H7 (cell line): Measurements from ENCODE around the gene TSPAN9. TPM values are rescaled to one million over a fixed set of nuclear protein-coding genes. Genes with fewer than 3 reads are reported as not detected.

Experiments used
- DNase-seq: peaks from one replicate; pipeline ENCODE4 v3.0.0; 2012
- H3K27me3 ChIP-seq: 2 replicates; pipeline ENCODE4 v1.6.0; 2011; ENCODE audit warnings: mild to moderate bottlenecking, low read length; ENCODE audit not compliant: control insufficient read depth, insufficient read depth
- H3K36me3 ChIP-seq: replicated peaks from 2 replicates; pipeline ENCODE4 v1.5.1; 2011; ENCODE audit warnings: low read length; ENCODE audit not compliant: control insufficient read depth, insufficient read depth
- H3K4me3 ChIP-seq: 2 replicates; pipeline ENCODE4 v1.5.1; 2011; ENCODE audit warnings: low read depth, mild to moderate bottlenecking, control low read depth, low read length, moderate library complexity; ENCODE audit not compliant: insufficient read depth
- total RNA-seq: library from RNA; depleted of rRNA; stranded (reverse); fragments of >200 nt; shearing (Covaris generic); gene quantifications from 2 replicates; pipeline ENCODE4 v1.2.3, GENCODE V29; 2014

TSPAN9 gene
- total RNA-seq, 1 experiment from 2014 or later = 22.4 TPM

DNA sequence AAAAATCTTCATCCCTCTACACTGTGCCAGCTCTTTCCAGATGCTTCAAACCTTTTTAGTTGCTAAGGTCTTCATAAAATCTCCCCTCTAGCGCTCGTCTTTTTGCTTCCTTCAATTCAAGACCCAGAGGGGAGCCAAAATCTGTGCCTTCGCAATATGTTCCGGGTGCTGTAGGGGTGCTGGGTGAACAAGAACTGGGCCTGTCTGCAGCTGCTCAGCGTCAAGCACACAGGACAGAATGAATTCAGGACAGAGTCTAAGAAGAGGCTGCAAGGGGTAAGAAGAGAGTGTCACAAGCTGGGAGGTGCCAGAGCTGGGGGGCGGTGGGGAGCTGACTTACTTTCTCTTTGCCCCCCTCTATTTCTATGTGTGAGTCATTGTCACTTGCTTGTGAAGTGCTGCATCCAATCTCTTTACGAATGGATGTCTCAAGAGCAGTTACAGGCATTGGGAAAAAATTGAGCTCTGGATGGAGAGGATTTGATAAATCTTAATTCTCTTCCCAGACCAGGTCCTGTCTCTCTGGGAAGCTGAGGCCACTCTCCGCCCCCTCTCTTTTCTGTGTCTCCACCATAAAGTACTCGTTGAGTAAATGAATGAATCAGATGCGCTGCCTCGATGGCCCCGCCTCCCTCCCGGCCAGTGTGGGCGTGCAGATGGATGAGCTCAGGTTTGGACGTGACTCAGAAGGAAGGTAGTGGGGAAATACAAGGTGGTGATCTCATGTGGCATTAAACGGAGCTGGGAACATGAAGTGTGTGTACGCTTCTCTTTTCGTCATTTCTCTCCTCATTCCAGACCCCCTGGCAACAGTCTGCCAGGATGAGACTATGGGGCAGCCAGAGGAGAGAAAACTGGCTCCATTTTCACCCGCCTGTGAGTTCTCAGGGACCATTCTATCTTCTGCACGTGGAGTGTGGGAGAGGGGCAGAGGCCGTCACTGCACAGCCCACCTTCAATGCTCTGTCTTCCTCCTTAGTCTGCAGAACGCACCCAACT is 91.3 kb downstream of the TSPAN9 start:
- H3K36me3 ChIP-seq = no peaks in the 10 kb centered on the region
- H3K27me3 ChIP-seq = no peaks in the 10 kb centered on the region
- H3K4me3 ChIP-seq = no peak overlapping the region
- DNase-seq = peak; percentile 70

DNA sequence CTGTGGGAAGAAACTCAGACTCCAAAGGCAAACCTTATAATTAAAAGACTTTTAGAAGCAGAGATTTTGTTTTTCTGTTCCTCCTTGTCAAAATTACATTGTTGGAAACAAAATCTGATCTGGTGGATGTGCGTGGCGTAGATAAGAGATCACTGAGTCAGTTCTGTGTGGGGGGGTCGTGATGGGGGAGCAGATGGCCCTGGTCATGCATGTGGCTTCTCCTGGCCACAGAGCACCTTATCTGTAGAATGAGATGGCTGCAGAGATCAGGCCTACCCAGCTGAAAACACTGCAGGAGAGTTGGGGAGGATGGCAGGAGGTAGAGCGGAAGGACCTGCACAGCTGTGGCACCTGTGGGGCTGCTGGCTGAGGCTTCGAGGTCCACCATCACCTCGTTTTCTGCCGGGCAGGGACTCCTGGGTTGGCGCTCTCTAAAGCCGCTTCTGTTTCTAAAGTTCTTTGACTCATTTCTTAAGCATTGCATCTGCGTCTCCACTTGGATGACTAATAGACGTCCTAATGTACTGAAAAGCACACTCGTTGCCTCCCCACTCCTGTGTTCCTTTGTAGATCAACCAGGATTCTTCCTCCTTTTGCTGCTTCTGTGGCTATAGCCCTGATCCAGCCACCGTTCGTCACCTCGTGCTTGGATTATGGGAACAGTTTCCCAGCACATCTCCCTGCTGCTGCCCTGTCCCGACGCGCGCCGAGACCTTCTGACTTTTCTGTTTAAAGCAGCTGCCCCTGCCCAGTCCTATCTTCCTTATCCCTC is 93.4 kb downstream of the TSPAN9 start:
- Histone ChIP-seq H3K27me3 (no peaks in the 10 kb centered on the region), H3K4me3 (no peak overlapping the region), H3K36me3 (no peaks in the 10 kb centered on the region)
- no peak for DNase-seq

DNA sequence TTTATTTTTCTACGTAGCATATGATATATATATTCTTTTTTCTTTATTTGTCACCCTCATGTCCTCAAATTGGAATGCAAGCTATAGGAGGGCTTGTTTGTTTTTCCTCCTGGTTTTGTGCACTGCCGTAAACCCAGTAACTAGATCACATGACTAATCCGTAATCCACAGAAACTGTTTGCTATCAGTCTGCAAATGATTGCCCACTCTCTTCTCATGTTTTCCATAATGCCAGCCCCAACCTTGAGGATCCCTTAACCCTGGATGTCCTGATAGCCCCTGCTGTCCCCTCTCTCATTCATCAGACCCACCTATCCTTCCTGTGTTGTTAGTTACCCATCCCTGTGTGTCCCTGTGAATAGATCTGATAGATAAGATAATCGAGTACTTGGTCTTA is 94.0 kb downstream of the TSPAN9 start:
- Histone ChIP-seq H3K4me3 (no peak overlapping the region), H3K27me3 (no peaks in the 10 kb centered on the region), H3K36me3 (no peaks in the 10 kb centered on the region)
- DNase-seq = no peak

DNA sequence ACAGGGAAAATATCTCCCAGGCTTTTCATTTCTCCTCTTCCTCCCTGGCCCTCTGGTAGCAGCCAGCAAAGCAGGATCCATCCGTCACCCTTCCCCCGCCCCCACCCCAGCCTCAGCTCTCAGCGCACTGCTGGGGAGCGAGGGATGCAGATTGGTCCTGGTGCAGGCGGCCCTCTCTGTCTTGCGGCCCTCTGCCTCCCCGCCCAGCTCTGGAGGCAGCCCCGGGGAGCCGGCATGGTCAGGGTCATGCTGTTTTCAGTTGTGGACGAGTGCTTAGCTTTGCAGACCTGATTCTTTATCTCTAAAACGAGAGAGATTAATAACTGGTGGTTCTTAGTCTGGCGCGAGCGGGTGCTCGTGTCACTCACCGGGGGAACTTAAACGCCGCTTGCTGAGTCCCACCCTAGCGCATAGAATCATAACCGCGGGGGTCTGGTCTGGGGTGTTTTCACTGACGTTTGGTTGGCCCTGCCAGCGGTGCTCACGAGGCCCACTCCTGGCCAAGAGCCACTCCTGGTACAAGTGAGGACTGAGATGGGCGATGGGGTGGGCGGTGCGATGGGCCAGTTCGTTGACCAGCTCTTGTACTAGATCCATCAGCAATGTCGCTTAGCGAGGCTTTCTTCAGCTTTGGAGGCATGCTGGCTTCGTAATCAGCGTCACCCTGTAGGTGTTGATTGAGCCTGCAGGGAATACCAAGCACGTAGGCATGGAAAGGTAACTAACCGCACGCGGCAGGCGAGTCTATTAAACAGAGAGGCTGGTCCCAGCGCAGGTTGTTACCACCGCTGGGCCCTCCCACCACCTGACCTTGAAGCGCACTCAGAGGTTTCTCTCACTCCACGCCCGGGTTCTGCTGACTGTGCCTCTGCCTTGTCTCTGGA is 95.2 kb downstream of the TSPAN9 start:
- Histone ChIP-seq H3K4me3 (no peak overlapping the region), H3K36me3 (no peaks in the 10 kb centered on the region), H3K27me3 (no peaks in the 10 kb centered on the region)
- DNase-seq = peak; percentile 86

DNA sequence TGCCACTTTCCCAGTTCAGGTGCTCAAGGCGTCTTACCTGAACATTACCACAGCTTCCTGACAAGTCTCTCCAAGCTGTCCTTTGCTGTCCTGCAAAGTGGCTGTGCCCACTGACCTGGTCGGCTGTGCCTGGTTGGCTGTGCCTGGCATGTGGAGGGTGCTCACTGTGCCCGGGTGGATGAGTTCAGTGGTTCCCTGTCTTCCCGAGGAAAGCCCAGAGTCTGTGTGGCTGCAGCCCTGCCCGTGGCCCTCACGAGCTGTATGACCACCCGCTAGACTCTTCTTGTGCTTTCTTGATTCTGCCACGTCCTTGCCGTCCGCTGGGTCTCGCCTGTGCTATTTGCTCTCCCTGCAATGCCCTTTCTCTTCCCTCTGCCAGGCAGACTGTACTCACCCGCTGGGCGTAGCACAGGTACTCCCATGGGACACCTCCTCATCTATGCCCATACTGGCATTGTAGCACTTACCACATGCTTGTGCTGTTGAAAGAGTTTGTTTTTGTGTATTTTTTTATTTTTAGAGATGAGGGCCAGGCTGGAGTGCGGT is 95.9 kb downstream of the TSPAN9 start:
- Histone ChIP-seq H3K27me3 (no peaks in the 10 kb centered on the region), H3K36me3 (no peaks in the 10 kb centered on the region), H3K4me3 (no peak overlapping the region)
- no peak for DNase-seq

DNA sequence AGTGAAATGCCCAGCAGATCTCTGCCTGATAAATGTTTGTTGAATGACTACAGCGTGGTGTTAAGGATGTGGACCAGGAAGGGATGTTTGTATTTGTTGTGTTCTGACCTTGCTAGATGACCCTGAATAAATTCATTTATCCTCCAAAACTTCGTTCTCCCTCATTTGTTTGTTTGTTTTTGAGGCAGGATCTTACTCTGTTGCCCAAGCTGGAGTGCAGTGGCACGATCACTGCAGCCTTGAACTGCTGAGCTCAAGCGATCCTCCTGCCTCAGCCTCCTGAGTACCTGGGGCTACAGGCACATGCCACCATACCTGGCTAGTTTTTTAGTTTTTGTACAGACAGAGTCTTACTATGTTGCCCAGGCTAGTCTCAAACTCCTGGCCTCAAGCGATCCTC is 96.7 kb downstream of the TSPAN9 start:
- H3K36me3 ChIP-seq = no peaks in the 10 kb centered on the region
- H3K27me3 ChIP-seq = no peaks in the 10 kb centered on the region
- no peak for DNase-seq
- H3K4me3 ChIP-seq = no peak overlapping the region

DNA sequence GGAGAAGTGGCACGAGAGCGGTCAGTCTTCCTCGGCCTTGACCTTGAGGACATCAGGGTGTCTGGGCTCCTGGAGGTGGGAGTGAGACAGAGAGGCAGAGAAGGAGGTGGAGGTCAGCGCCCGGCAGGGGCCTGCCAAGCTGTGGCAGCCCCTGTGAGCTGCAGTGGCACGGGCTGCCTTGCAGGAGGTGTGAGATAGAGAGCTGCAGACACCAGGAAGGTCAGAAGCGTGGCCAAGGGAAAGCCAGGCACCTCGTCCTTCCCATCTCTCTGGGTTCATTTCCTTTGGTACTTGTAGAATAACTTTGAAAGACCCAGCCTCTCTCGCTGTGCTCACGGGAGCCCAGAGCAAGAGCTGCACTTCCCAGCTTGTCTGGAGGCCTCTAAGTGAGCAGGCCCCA is 98.1 kb downstream of the TSPAN9 start:
- H3K27me3 ChIP-seq = no peaks in the 10 kb centered on the region
- no peaks in the 10 kb centered on the region for H3K36me3 ChIP-seq
- DNase-seq = no peak
- no peak overlapping the region for H3K4me3 ChIP-seq

DNA sequence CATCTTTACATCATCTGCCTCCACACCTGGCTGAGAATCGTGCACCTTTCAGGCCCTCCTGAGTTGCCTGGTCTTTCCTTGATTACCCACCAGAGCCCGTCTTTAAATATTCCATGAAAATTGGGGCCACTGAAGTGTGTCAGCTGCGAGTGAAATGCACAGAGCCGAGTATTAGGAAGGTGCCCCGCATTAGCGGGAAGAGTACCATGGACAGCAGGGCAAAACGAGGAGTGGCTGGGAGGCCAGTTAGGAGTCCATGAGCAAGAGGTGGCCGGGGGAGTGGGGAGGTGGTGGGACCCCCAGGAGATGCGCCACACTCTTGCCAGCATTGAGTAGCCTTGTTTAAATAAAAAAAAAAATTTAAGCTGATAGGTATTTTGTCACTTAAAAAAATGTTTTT is 99.6 kb downstream of the TSPAN9 start:
- Histone ChIP-seq H3K27me3 (no peaks in the 10 kb centered on the region), H3K36me3 (no peaks in the 10 kb centered on the region), H3K4me3 (no peak overlapping the region)
- no peak for DNase-seq

DNA sequence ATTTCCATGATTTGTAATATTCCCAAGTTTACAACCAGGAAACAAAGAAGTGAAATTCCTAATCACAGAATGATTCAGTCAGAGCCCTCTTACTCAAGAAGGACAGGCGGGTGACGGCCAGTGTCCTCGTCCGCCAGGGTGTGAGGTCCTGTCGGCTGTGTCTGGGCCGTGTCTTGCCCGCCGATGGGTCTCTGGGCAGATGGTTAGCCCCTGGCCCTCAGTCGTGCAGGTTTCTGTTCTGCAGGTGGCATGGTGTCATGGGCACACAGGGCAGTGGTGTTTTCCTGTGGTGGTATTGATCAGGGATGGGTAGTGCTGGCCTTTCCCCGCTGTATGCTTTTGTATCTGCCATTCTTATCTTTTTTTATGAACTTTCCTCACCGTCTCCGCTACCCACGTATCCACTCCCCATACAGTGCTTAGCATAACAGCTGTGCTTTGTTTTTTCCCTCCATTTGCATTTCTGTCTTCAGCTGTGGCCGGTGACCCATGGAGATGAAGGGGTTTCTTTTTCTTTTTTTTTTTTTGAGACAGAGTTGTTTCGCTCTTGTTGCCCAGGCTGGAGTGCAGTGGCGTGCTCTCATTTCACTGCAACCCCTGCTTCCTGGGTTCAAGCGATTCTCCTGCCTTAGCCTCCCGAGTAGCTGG is 100.7 kb downstream of the TSPAN9 start:
- H3K36me3 ChIP-seq = no peaks in the 10 kb centered on the region
- no peaks in the 10 kb centered on the region for H3K27me3 ChIP-seq
- DNase-seq = no peak
- H3K4me3 ChIP-seq = no peak overlapping the region

DNA sequence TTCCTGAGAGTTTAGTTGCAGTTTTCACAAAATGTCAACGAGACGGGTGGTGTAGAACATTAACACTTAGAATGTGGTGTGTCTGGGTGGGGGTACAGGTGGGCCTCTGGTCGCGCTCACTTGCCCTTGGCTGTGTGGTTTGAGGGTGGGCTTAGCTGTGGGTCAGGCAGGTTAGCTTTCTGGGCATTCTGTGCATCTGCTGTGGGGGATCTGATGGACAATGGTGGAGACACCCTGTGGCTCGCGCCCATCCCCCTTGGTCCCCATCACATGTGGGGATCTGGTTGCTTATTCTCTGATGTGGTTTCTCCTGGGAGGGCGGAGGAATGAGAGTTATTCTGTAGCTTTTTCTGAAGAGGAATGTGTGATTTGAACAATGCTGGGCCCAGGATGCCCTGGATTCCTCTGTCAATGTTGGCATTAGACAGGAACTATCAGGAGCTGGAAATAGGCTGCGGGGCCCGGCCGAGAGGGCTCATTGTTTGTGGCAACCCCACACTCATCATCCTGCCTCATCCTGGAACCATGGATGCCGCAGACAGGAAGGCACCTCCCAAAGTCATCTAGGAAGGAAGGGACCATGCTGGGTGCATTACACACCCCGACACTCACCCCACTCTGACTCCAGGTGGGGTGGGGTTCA is 101.6 kb downstream of the TSPAN9 start:
- no peak for DNase-seq

DNA sequence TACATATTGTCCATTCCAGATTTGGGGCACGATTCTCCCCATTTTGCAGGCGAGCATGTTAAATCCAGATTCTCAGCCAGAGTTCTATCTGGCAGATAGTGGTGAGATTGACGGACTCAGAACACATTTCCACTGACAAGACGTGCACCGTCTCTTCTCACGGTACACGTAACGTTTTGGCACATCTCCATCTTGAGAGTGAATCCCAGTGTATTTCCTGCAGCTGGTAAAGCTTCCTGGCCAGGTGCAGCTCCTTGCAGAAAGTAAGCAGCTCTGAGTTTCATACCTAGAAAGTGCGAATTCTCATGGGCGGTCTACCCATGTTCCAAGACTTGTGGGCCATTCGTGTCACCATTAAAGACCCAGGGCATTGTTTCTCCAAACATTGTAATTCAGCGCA is 102.6 kb downstream of the TSPAN9 start:
- no peak for DNase-seq
- no peaks in the 10 kb centered on the region for H3K36me3 ChIP-seq
- no peaks in the 10 kb centered on the region for H3K27me3 ChIP-seq
- H3K4me3 ChIP-seq = no peak overlapping the region

More for the DNA sequence above, 101.6 kb downstream of the TSPAN9 start:
- Histone ChIP-seq H3K27me3 (no peaks in the 10 kb centered on the region), H3K4me3 (no peak overlapping the region), H3K36me3 (no peaks in the 10 kb centered on the region)

DNA sequence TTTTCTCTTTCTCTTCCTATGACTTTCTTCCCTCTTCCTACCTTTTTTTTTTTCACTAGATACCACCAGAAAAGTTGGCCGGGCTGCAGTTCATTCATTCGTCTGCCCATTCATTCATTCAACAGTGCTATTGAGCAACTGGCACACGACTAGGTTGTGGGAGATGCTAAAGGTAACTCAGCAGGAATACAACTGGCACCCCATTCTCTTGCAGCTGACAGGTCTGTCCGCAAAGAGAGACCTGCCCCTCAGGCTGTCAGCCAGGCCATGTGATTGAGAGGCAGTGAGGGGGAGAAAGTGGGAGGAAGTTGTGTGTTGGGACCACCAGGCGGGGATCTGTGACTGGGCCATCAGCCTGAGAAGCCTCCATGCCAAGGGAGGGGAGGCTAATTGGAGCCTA is 105.2 kb downstream of the TSPAN9 start:
- Histone ChIP-seq H3K4me3 (no peak overlapping the region), H3K36me3 (no peaks in the 10 kb centered on the region), H3K27me3 (no peaks in the 10 kb centered on the region)
- DNase-seq = no peak

DNA sequence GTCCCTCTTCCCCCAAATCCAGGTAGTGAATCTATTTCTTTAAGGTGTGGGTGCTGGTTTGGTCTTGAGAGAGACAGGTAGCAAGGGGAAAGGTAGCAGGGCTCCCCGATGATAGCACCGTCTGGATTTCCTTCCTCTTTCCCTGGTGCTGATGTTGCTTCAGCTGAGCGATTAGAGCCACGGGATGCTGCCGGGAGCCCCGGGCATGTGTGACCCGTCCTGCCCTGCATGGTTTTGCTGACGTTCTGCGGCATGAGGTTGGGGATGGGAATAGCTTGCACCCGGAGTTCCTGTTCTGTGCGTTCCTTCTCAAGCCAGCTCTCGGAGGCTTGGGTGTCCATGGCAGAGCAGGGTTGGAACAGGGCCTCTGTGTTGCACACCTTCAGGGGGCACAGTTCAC is 107.3 kb downstream of the TSPAN9 start:
- no peak overlapping the region for H3K4me3 ChIP-seq
- no peak for DNase-seq
- H3K27me3 ChIP-seq = no peaks in the 10 kb centered on the region
- H3K36me3 ChIP-seq = no peaks in the 10 kb centered on the region
